ENCODE results near the gene ATP5F1D.
"Not testable (repeated sequence)": the region's sequence is repeated elsewhere in the genome, so short reads cannot be mapped to it uniquely, and the experiment has no call there.

The ATP5F1D gene

DNA sequence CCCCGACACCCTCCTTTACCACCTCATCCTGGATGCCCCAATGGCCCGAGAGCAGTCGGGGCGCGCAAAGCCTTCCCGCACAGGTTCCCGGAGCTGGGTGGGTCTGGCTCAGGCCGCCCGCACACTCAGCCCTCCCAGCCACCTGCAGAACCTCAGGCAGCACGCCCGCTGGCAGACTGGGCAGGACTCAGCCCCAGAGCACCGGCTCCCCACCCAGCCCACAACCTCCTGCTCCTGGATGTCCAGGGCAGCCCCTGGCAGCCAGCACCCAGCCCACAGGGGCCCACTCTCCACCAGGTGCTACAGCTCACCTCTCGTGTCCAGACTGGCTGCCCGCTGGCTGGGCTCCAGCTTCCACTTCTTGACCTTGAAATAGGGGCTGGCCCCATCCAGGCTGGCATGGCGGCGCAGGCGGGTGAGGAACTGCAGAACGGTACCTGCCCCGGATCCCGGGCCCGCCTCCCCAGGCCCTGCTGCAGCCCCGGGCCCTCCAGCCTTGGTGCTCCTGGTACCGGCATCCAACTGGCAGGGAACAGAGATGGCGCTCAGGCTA, 8.4 kb upstream of the ATP5F1D start:
- DNase-seq = no peak

DNA sequence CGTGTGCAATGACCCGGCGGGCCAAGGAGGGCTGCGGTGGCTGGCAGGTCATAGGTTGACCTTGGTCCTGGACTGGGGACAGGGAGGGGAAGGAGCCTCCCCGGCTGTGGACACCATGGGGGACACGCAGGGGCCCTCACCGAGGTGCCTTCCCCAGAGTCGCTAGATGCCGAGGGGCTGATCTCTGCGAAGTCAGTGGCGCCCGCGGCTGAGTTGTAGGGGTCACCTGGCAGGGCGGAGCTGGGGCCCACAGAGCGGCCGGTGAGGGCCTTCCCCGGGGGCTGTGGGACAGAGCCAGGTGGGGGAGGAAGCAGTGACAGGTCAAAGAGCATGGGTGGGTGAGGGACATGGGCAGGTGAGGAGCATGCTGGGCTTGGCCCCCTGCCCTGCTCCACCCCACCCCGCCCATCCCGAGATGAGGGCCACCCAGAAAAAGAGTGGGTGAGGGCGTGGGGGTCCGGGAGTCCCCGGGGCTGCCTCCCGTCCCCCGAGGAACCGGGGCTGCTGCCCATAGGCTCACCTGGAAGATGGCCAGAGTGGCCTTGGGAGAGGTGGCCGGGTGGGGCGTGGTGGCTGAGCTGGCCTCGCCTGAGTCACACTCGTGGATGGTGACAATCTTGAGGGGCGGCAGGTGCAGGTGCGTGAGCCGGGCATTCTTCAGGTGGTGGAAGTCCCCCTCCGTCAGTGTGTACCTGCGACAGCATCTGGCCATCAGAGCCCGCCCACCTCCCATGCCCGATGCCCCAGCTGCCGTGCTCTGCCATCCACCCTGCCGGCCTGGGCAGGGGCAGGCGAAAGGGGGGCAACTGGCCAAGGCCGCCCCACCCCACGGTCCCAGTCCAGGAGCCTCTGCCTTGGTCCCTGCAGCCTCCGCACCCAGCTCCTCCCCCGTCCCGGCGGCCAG, 7.2 kb upstream of the ATP5F1D start:
- no peak for DNase-seq

DNA sequence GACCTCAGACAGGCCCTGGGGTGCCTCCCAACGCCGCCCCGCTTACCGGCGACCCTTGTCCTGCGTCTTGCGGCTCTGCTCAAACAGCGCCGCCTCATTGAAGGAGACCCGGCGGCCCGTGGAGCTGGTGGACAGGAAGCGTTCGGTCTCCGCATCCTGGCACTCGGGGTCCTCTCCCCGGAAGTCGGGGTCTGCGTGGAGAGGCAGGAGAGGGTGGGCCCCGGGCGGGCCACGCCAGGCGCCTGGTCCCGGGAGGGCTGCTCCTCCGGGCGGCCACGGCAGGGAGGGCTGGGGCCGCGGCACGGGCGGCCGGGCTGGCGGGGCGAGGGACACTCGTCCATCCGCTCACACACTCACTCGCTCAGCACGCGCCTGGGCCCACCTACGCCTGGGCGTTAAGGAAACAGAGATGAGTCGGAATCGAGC, 6.6 kb upstream of the ATP5F1D start:
- DNase-seq = no peak

DNA sequence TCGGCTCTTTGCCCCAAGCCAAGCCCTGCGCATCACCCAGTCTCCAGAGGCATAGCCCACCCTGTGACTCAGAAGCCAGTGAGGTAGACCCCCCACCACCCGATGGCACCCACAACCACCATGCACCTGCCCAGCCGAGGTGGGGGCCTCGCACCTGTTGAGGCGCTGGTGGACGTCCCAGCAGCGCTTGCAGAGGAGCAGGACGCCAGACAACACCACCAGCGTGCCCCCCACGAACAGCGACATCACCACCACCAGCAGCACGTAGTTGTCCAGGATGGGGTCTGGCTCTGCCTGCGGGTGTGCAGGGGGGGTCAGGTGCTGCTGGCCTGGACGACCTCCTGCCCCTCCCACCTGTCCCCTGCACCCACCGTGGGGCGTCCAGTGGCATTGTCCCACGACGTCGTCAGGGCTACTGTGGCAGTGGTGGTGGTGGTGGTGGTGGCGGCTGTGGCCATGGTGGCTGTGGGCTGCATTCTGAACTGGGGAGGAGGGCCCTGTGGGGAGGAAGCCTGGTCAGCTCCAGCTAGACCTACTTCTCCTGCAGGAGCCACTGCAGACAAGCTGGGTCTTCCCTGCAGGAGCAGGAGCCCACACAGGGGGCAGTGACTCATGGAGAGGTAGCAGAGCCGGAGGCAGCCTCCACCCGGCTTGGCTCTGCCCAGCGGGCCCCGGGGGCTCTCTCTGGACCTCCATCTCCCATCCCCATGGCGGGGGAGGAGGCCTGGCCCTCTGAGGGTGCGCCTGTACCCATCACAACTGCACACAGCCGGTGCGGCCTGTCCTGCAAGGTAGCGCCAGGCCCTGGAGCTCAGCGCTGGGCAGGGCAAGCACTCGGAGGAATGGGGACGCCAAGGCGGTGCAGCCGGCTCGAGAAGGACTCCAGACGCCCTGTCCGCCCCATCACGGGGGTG, 5.7 kb upstream of the ATP5F1D start:
- no peak for DNase-seq

DNA sequence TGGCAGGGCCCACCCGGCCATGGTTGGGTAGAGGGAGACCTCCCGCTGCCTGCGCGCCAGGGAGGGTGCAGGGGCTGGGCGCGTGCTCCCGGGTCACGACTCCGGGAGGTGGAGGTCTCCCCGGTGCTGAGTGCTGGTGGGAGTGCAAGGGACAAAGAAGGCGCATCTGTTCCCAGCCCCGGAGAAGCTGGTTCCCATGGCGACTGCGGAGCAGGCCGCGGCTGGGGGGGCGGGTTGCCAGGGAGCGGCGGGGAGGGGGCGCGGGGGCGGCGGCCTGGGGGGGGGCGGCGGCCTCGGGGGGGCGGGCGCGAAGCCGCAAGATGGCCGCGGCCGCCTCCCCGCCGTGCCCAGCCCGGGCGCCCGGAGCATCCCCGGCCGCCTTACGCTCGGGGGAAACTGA, 5.0 kb upstream of the ATP5F1D start:
- no peak for DNase-seq

DNA sequence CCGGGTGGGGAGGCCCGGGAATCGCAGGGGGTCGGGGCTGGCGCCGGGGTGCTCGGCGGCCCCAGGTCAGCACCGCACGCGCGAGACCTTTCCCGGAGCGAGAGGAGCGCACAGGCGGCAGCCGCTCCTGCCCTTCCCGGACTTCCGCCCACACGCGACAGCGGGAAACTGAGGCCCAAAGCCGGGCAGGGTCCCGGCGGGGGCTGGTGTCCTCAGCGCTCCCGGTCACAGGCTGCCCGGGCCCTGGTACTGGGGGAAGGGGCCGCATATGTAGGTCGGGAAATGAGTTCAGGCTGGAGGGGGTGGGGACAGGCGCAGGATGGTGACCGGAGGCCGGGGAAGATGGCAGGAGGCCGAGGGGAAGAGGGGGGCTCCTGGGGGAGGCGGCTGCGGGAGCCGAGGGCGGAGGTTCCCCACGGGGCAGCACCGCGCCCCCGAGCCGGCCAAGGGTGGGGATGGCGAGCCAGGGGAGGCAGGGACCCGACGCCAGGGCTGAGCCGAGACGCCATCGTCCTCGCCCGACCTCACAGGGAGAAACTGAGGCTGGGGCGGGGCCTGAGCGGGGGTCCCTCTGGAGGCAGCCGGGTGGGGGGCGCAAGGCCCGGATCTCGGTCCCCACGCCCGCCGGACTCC, 4.4 kb upstream of the ATP5F1D start:
- DNase-seq = no peak

DNA sequence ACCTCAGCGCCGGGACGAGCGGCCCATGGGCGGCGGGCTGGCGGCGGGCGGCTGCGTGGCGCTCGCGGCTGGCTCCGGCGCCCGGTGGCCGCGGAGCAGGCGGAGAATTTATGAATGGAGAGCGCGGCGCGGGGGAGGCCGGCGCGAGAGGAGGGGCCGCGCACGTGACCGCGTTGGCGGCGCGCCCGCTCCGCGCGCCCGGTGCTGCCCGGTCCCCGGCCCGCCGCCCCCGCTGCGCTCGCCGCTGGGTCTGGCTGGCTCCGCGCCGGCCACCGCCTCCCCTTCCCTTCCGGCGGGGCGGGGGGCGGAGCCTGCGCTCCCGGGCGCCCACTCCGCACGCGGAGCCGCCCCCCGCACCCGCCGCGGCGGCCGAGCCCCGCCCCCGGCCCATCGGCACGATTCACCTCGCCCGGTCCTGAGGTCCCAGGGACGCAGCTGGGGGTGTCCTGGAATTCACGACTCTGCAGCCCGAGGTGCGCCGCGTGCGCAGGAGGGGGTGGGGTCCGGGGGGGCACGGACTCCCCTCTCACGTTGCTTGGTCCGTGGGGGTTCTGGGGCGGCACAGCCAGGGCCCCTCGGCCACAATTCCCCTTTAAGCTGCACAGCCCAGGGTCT, 3.7 kb upstream of the ATP5F1D start, which contains the start of gene CBARP:
Gene CBARP (minus strand): TSS at position 252 of the 615 bp plus-strand sequence. CDS start 1,905 bp downstream, outside the sequence.
- no peak for DNase-seq

DNA sequence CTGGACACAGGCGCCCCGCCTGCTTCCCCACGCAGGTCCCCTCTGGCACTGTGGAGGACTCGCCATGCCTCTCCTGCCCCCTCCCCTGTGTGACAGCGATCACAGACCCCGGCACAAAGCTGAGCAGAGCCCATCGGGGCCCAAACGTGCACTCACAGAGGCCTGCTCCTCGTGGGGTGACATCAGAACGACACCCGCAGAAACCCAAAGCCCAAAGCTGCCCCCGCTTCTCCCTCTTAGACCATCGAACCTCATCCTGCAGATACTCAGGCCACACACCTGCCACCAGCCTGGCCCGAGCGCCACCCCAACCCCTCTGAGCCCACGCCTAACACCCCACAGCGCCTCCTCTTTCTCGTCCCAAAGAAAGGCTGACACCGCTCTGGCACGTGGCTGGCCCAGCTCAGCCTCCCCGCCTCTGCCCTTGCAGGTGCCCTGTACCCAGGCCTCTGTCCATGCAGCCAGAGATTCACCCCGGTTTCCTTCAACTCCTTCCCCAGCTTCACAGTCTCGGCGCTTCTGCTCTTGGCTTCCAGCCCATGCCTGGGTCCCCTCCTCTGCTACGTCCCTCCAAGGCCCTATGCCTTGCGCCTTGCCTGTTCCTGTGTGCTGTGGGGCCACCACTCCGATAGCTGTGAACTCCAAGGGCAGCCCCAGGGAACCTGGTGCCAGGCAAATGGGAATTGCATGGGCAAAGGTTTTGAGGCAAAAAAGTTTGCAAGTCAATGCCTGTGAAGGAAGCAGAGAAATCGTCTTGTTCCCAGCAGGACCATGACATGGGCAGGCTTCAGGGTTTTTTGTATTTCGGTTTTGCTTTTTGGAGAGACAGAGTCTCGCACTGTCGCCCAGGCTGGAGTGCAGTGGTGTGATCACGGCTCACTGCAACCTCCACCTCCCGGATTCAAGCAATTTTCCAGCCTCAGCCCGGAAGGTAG, 2.9 kb upstream of the ATP5F1D start:
- DNase-seq = no peak

DNA sequence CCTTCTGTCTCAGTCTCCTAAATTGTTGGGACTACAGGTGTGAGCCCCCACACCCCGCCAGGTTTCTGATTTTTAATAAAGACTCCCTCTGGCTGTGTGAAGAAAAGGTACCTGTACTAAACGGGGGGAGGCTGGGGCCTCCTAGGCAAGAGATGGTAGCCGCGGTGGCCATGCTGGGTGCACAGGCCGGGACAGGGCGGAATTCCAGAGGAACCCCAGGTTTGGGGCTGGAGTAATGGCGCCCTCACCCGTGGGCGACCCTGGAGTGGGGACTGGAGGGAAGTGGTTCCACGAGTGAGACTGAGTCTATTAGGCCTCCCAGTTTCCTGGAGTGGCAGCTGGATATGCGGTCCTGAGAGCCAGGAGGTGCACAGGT, 2.1 kb upstream of the ATP5F1D start:
- no peak for DNase-seq

DNA sequence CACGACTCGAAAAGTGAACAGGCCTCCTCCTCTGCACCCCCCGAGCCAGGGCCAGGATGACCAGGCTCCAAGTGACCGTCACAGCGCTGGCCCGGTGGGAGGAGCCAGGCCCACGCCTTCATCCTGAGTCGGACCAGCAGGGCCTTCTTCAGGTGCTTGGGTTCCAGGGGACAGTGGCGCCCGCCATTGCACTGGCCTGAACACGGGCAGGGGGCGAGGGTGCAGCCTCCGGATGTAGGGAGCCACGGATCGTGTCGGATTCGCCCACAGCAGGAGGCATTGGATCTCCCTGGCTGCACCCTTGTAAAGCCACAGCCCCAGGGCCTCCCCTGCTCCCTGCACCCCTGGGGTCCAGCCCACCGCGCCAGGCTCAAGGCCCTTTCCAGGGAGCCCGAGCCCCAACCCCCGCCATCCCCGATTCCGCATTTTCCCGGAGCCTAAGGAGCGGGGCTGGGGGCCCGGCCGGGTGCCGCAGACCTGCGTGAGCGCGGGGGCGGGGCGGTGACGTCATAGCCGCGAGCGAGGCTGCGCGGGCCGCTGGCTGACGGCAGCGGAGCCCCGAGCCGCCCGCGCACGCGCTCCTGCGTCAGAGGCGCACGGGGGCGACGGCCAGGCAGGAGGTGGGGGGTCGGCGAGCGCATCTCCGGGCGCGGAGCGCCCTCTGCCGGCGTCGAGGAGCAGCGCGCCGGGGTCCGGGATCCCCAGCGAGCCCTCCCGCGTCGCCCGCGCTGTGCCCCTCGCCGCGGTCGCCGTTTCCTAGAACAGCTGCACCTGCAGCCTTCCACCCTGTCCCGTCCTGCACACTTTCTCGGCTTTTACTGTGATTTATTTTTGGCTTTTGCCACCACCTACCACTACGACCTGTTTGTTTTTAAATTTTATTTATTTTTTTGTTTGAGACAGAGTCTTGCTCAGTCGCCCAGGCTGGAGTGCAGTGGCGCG, 1.5 kb upstream of the ATP5F1D start:
- DNase-seq = peak; percentile 78 to 96

DNA sequence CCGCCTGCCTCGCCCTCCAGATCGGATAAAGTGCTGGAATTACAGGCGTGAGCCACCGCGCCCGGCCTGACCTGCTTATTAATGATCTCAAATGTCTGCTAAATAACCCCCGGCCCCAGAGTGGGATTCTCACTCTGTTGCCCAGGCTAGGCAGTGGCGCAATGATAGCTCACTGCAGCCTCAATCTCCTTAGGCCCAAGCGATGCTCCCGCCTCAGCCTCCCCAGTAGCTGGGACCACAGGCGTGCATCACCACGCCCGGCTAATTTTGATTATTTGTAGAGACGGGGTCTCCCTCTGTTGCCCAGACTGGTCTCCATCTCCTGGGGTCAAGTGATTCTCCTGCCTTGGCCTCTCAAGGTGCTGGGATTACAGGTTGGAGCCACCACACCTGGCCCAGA, 626 bp upstream of the ATP5F1D start:
- no peak for DNase-seq

DNA sequence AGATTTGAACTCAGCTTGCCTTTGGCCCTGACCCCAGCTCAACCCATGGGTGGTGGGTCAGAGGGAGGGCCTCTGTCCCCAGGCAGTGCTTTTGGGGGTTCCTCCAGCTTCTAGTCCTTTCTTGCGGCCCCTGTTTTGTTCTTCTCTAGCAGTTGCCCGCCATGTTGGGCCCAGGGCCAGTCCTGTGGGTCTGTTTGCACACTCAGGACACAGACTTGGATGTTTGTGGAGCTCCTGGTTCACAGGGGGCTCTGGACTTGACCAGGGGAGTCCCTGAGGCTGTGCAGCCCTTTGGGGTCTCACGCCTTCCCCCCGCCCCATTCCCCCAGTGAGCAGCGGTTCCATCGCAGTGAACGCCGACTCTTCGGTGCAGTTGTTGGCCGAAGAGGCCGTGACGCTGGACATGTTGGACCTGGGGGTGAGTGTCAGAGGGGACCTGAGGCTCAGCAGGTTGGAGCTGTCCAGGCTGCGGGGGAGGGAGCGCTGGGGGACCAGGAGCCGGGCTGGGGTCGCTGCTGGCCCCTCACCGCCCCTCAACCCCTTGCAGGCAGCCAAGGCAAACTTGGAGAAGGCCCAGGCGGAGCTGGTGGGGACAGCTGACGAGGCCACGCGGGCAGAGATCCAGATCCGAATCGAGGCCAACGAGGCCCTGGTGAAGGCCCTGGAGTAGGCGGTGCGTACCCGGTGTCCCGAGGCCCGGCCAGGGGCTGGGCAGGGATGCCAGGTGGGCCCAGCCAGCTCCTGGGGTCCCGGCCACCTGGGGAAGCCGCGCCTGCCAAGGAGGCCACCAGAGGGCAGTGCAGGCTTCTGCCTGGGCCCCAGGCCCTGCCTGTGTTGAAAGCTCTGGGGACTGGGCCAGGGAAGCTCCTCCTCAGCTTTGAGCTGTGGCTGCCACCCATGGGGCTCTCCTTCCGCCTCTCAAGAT, 2.5 kb downstream of the ATP5F1D start:
- peak in 1 of 2 experiments; percentile 35 for DNase-seq

DNA sequence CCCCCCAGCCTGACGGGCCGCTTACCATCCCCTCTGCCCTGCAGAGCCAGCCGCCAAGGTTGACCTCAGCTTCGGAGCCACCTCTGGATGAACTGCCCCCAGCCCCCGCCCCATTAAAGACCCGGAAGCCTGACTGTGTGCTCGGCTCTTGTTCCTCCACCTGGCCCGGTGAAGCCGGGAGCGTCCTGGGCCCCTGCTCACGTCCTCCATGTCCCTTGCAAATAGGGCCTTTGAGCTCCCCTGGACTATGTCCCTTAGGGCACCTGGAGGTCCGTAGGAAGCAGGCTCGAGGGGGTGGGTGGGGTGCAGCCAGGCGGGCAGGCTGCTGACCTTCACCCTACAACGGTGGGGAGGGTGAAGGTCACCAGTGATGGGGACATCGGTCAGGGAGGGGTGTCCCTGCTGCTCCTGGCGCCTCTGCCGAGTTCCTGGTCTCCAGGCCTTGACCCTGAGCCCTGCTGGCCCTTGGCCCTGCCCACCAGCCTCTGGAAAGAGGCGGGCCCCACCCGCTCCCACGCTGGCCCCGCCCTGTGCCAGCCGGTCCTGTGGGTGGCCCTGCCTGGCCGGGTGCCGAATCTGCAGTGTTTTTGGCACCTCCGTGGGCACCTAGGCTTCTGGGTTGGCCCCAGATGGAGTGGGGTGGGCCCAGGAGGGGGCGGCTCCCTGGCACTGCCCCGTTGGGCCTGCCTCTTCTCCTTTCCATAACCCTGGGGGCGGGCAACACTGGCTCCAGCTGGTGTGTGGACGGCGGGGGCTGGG, 3.3 kb downstream of the ATP5F1D start:
- DNase-seq = no peak

DNA sequence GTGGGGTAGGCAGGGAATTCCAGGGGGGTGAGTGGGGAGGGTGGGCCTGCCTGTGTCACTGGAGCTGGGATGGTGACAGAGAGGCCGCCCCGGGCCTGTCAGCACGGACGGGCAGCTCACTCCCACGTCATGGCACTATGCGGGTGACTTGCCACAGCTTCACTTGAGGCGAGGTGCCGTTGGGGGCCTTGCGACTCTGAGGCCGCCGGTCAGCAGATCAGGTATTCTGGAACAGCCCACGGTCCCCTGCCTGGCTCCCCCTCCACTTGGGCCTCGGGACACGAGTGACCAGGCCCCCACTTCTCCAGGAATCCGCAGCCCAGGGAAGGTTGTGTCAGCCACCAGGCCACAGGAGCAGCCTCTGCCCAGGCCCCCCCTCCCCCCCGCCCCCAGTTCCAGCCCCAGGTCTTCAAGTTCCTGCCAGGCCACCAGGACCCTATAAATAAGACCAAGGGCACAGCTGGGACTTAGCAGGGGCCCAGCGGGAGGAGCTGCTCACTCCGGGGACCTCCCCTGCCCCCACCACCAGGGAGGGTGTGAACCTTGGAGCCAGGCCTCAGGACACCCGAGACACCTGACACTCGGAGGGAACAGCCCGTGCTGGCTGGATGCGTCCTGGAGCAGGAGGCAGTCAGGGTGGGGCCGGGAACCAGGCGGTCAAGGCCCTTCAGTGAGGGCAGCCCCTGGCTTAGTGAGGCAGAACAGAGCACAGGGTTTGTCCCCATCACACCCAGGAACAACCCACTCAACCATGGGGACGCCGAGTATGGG, 4.1 kb downstream of the ATP5F1D start:
- DNase-seq = no peak

DNA sequence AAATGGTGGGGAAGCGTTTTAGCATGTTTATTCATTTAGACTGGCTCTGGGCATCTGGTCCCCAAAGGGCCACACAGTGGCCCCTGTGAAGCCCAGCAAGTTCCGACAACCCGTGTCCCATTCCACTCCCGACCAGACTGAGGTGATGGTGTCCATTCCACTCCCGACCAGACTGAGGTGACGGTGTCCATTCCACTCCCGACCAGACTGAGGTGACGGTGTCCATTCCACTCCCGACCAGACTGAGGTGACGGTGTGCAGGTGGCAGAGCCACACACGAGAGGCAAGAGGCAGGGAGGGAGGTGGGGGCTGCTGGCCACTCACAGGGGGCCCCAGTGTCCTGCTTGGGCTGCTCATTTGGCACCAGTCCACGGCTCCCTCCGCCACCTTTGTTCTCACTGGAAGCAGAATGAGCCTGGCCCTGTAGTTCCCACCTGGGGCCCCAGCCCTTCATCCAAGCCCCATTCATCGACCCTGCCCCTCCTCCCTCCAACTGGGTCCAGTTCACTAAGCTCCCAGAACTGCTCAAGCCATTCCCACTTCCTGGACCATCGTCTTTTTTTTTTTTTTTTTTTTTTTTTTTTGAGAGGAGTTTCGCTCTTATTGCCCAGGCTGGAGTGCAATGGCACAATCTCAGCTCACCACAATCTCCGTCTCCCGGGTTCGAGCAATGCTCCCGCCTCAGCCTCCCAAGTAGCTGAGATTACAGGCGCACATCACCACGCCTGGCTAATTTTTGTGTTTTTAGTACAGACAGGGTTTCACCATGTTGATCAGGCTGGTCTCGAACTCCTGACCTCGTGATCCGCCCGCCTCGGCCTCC, 4.9 kb downstream of the ATP5F1D start:
- DNase-seq = not testable (repeated sequence)

DNA sequence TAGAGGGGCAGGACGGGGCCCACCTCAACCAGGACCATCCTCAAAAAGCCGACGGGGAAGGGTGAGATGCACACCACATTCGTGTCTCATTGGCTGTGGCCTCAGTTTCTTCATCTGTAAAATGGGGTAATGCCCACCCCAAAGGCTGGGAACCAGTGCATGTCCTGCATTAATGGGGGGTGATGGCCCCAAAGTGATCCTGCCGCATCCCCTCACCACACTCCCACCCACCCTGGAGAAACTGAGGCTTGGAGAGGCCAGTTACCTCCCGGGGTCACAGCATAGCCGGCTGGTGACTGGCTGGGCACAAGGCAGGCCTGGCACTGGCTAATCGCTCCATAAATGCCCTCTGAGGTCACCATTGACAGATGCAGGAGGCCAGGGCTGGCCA, 6.2 kb downstream of the ATP5F1D start:
- DNase-seq = no peak
